HEK293 (cell line): Measurements from ENCODE around the gene FGFR2.
A peak's percentile ranks its signal among the peaks of the same experiment; 100 is the strongest.

Experiments
- CTCF ChIA-PET: fragments of 350-600 bp; formaldehyde crosslinking; extraction: SDS; loops from one replicate; lab custom pipeline; 2021; ENCODE audit warnings: antibody characterized with exemption; lab: Yijun Ruan, JAX
- POLR2A ChIA-PET: fragments of 300-600 bp; formaldehyde crosslinking; extraction: SDS; loops from one replicate; lab custom pipeline; 2020; ENCODE audit warnings: antibody characterized with exemption, inconsistent platforms; lab: Yijun Ruan, JAX
- H3K27ac ChIP-seq: fragments of 200-500 bp; sonication (Bioruptor generic); 2 replicates; pipeline ENCODE4 v1.5.1; 2014; ENCODE audit warnings: low read depth, low read length, control low read depth, inconsistent platforms; ENCODE audit errors: extremely low read depth
- H3K36me3 ChIP-seq, 2 experiments: fragments of 200-500 bp in 1 of 2; sonication (Bioruptor generic) in 1 of 2; 1 replicate in 1 of 2; 2 replicates in 1 of 2; pipeline ENCODE4 v1.5.1; 2014 to 2017; ENCODE audit warnings: inconsistent platforms in 2 of 2, low read length in 2 of 2; ENCODE audit not compliant: control insufficient read depth in 2 of 2, insufficient read depth in 1 of 2
- H3K4me1 ChIP-seq: fragments of 200-500 bp; sonication (Bioruptor generic); 2 replicates; pipeline ENCODE4 v1.5.1; 2014; ENCODE audit warnings: mild to moderate bottlenecking, low read length, inconsistent platforms; ENCODE audit not compliant: control insufficient read depth, insufficient read depth
- H3K4me3 ChIP-seq: 2 replicates; pipeline ENCODE4 v1.5.1; 2011; ENCODE audit warnings: low read depth, mild to moderate bottlenecking, control low read depth, low read length, moderate library complexity
- H3K9me3 ChIP-seq: fragments of 200-500 bp; sonication (Bioruptor generic); 2 replicates; pipeline ENCODE4 v1.5.1; 2014; ENCODE audit warnings: low read depth, low read length, inconsistent platforms; ENCODE audit not compliant: control insufficient read depth, insufficient read depth
- BCL11B ChIP-seq: fragments of 450-650 bp; formaldehyde crosslinking; IDR thresholded peaks from 2 replicates; pipeline ENCODE4 v1.5.1; 2016; ENCODE audit warnings: low read depth, missing biosample characterization, missing genetic modification characterization
- FEZF1 ChIP-seq: fragments of 450-650 bp; formaldehyde crosslinking; IDR thresholded peaks from 2 replicates; pipeline ENCODE4 v1.5.1; 2016; ENCODE audit warnings: missing biosample characterization, missing genetic modification characterization
- GLI4 ChIP-seq: fragments of 450-650 bp; formaldehyde crosslinking; IDR thresholded peaks from 2 replicates; pipeline ENCODE4 v1.5.1; 2016; ENCODE audit warnings: missing biosample characterization, missing genetic modification characterization
- GLIS1 ChIP-seq: fragments of 450-650 bp; formaldehyde crosslinking; IDR thresholded peaks from 2 replicates; pipeline ENCODE4 v1.5.1; 2016; ENCODE audit warnings: missing biosample characterization, missing genetic modification characterization
- MZF1 ChIP-seq: fragments of 450-650 bp; formaldehyde crosslinking; IDR thresholded peaks from 2 replicates; pipeline ENCODE4 v1.5.1; 2017; ENCODE audit warnings: missing biosample characterization, missing genetic modification characterization, borderline replicate concordance
- OSR2 ChIP-seq: fragments of 450-650 bp; formaldehyde crosslinking; IDR thresholded peaks from 2 replicates; pipeline ENCODE4 v1.5.1; 2016; ENCODE audit warnings: missing biosample characterization, missing genetic modification characterization
- RBAK ChIP-seq: fragments of 450-650 bp; formaldehyde crosslinking; IDR thresholded peaks from 2 replicates; pipeline ENCODE4 v1.5.1; 2016; ENCODE audit warnings: missing biosample characterization, missing genetic modification characterization
- TRIM28 ChIP-seq: IDR thresholded peaks from 2 replicates; pipeline ENCODE4 v1.6.1; 2011; ENCODE audit warnings: low read length, control low read depth, borderline replicate concordance
- WT1 ChIP-seq: fragments of 450-650 bp; formaldehyde crosslinking; IDR thresholded peaks from 2 replicates; pipeline ENCODE4 v1.5.1; 2016; ENCODE audit warnings: missing biosample characterization, missing genetic modification characterization
- ZFP69B ChIP-seq: fragments of 450-650 bp; formaldehyde crosslinking; IDR thresholded peaks from 2 replicates; pipeline ENCODE4 v1.5.1; 2016; ENCODE audit warnings: missing biosample characterization, missing genetic modification characterization
- ZIC2 ChIP-seq: fragments of 450-650 bp; formaldehyde crosslinking; IDR thresholded peaks from 2 replicates; pipeline ENCODE4 v1.5.1; 2016; ENCODE audit warnings: missing biosample characterization, missing genetic modification characterization
- ZNF157 ChIP-seq: fragments of 450-650 bp; formaldehyde crosslinking; IDR thresholded peaks from 2 replicates; pipeline ENCODE4 v1.5.1; 2016; ENCODE audit warnings: missing biosample characterization, missing genetic modification characterization
- ZNF302 ChIP-seq: fragments of 450-650 bp; formaldehyde crosslinking; IDR thresholded peaks from 2 replicates; pipeline ENCODE4 v1.5.1; 2016; ENCODE audit warnings: missing biosample characterization, missing genetic modification characterization, low read depth
- ZNF354C ChIP-seq: fragments of 450-650 bp; formaldehyde crosslinking; IDR thresholded peaks from 2 replicates; pipeline ENCODE4 v1.5.1; 2016; ENCODE audit warnings: missing biosample characterization, missing genetic modification characterization, low read depth, borderline replicate concordance
- ZNF561 ChIP-seq: fragments of 450-650 bp; IDR thresholded peaks from 2 replicates; pipeline ENCODE4 v1.5.1; 2018; ENCODE audit warnings: missing biosample characterization, missing genetic modification characterization, borderline replicate concordance
- ZNF585B ChIP-seq: fragments of 450-650 bp; formaldehyde crosslinking; IDR thresholded peaks from 2 replicates; pipeline ENCODE4 v1.5.1; 2016; ENCODE audit warnings: missing biosample characterization, missing genetic modification characterization
- ZNF626 ChIP-seq: fragments of 450-650 bp; sonication (Bioruptor Pico); formaldehyde crosslinking; IDR thresholded peaks from 2 replicates; pipeline ENCODE4 v1.5.1; 2018; ENCODE audit warnings: missing biosample characterization, missing genetic modification characterization, inconsistent platforms
- ZNF670 ChIP-seq: fragments of 450-650 bp; formaldehyde crosslinking; IDR thresholded peaks from 2 replicates; pipeline ENCODE4 v1.5.1; 2016; ENCODE audit warnings: missing biosample characterization, missing genetic modification characterization, low read depth
- ZNF76 ChIP-seq: fragments of 450-650 bp; formaldehyde crosslinking; IDR thresholded peaks from 2 replicates; pipeline ENCODE4; 2016; ENCODE audit warnings: low read depth, missing biosample characterization, missing genetic modification characterization, borderline replicate concordance
- ZNF792 ChIP-seq: fragments of 450-650 bp; formaldehyde crosslinking; IDR thresholded peaks from 2 replicates; pipeline ENCODE4 v1.5.1; 2016; ENCODE audit warnings: missing biosample characterization, missing genetic modification characterization
- ZNF843 ChIP-seq: fragments of 450-650 bp; formaldehyde crosslinking; IDR thresholded peaks from 2 replicates; pipeline ENCODE4 v1.5.1; 2016; ENCODE audit warnings: missing biosample characterization, missing genetic modification characterization
- ZSCAN30 ChIP-seq: fragments of 450-650 bp; IDR thresholded peaks from 2 replicates; pipeline ENCODE4 v1.5.1; 2018; ENCODE audit warnings: missing biosample characterization, mild to moderate bottlenecking, missing genetic modification characterization, moderate library complexity
- TF ChIP-seq, protein P1 (sequence below): fragments of 450-650 bp; formaldehyde crosslinking; IDR thresholded peaks from 2 replicates; pipeline ENCODE4 v1.5.1; 2017; ENCODE audit warnings: missing biosample characterization, mild to moderate bottlenecking, missing genetic modification characterization, moderate library complexity
- TF ChIP-seq, protein P2 (sequence below): fragments of 450-650 bp; formaldehyde crosslinking; IDR thresholded peaks from 2 replicates; pipeline ENCODE4 v1.5.0; 2017; ENCODE audit warnings: missing biosample characterization, missing genetic modification characterization, borderline replicate concordance
- TF ChIP-seq, protein P3 (sequence below): fragments of 450-650 bp; formaldehyde crosslinking; IDR thresholded peaks from 2 replicates; pipeline ENCODE4 v1.5.1; 2016; ENCODE audit warnings: missing biosample characterization, missing genetic modification characterization, borderline replicate concordance
- TF ChIP-seq, protein P4 (sequence below): fragments of 450-650 bp; formaldehyde crosslinking; IDR thresholded peaks from 2 replicates; pipeline ENCODE4 v1.5.1; 2017; ENCODE audit warnings: missing biosample characterization, missing genetic modification characterization

FGFR2 gene

DNA sequence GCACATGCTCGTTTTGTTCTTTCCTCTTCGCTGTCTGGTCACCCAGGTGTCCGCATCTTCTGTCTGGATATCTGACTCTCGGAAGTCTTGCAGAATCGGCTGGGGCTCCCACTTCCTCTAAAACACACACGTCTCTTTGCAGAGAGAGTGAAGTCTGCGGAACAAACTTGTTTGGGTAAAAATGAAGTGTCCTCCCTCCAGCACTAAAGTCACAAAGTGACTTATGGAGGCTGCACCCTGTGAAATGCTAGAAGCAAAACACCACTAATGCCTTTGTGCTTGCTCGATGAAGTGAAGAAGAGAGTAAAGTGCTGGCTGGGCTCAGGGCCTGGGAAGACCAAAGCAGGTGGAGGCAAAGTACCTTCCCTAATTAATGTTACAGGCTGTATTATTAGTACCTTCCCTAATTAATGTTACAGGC, 71.4 kb downstream of the FGFR2 start:
- TF ChIP-seq ZNF76 (tag by site-specific recombination) (no peak), GLIS1 (tag by site-specific recombination) (0 out of 2 replicates have a peak, but pooled peaks have one; percentile 6), ZNF561 (tag by site-specific recombination) (peak; percentile 21; the same call in 1 of the 2 replicates), ZNF157 (tag by site-specific recombination) (no peak), TRIM28 (peak; percentile 41; the same call in 1 of the 2 replicates), WT1 (tag by site-specific recombination) (peak; percentile 68), FEZF1 (tag by site-specific recombination) (peak; percentile 70), ZSCAN30 (tag by site-specific recombination) (no peak), MZF1 (tag by site-specific recombination) (peak; percentile 66; the same call in 1 of the 2 replicates), GLI4 (no peak)
- TF ChIP-seq, protein P1, sequence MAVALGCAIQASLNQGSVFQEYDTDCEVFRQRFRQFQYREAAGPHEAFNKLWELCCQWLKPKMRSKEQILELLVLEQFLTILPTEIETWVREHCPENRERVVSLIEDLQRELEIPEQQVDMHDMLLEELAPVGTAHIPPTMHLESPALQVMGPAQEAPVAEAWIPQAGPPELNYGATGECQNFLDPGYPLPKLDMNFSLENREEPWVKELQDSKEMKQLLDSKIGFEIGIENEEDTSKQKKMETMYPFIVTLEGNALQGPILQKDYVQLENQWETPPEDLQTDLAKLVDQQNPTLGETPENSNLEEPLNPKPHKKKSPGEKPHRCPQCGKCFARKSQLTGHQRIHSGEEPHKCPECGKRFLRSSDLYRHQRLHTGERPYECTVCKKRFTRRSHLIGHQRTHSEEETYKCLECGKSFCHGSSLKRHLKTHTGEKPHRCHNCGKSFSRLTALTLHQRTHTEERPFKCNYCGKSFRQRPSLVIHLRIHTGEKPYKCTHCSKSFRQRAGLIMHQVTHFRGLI (tag by site-specific recombination): peak; percentile 94
- no peaks in the 10 kb centered on the region for H3K9me3 ChIP-seq
- ChIA-PET POLR2A (no interaction called here), CTCF (interaction anchor here (0.9 to 1.4 kb wide), 3 partner anchors 45 to 440 kb away, joined by 3 read pairs; no protein-coding TSS in a partner anchor)
- H3K4me3 ChIP-seq: no peak overlapping the region
- peak overlapping the region; percentile 25; the same call in 1 of the 2 replicates for H3K27ac ChIP-seq
- peaks cover 41% of the 10 kb centered on the region for H3K4me1 ChIP-seq
- H3K36me3 ChIP-seq: no peaks in the 10 kb centered on the region

DNA sequence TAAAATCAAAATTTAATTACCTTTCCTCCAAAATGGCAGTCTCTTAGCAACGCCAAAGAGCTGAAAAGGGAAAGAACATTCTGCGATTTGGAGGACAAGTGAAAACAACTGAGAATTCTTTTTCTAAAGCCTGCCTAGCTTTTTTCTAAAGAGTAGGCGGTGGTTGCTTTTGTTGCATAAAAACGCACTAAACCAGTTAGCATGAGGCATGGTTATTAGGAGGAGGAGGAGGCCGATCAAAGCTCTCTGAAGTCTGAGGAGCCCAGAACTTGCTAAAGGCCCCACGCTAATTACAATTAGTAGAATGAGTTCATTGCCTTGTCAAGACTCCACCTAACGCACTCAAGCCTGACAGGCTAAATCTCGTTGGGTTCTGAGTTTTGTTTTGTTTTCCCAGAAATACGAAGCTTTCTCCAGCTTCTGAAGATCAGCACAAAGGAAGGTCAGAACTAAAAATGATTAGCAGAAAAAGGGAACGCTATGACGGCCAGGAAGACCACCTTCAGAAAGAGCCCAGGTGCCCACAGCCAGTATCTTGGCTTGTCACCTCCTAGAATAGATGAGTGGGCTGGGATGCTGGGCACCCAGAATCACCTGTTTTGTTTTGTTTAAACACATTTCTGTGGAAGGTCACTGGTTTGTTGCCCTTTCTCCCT, 72.0 kb downstream of the FGFR2 start:
- Histone ChIP-seq H3K27ac (peak overlapping the region; percentile 25), H3K4me1 (peaks cover 41% of the 10 kb centered on the region), H3K36me3 (no peaks in the 10 kb centered on the region), H3K4me3 (no peak overlapping the region), H3K9me3 (no peaks in the 10 kb centered on the region)
- CTCF ChIA-PET: interaction anchor here (0.9 to 1.4 kb wide), 2 partner anchors 46 to 439 kb away, joined by 3 read pairs; no protein-coding TSS in a partner anchor
- POLR2A ChIA-PET: no interaction called here
- TF ChIP-seq ZNF792 (tag by site-specific recombination): no peak
- TF ChIP-seq, protein P2, sequence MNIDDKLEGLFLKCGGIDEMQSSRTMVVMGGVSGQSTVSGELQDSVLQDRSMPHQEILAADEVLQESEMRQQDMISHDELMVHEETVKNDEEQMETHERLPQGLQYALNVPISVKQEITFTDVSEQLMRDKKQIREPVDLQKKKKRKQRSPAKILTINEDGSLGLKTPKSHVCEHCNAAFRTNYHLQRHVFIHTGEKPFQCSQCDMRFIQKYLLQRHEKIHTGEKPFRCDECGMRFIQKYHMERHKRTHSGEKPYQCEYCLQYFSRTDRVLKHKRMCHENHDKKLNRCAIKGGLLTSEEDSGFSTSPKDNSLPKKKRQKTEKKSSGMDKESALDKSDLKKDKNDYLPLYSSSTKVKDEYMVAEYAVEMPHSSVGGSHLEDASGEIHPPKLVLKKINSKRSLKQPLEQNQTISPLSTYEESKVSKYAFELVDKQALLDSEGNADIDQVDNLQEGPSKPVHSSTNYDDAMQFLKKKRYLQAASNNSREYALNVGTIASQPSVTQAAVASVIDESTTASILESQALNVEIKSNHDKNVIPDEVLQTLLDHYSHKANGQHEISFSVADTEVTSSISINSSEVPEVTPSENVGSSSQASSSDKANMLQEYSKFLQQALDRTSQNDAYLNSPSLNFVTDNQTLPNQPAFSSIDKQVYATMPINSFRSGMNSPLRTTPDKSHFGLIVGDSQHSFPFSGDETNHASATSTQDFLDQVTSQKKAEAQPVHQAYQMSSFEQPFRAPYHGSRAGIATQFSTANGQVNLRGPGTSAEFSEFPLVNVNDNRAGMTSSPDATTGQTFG (tag by site-specific recombination): no peak
- TF ChIP-seq RBAK (tag by site-specific recombination): no peak
- no peak for TF ChIP-seq ZNF302 (tag by site-specific recombination)
- no peak for TF ChIP-seq BCL11B (tag by site-specific recombination)
- no peak for TF ChIP-seq WT1 (tag by site-specific recombination)
- TF ChIP-seq, protein P3, sequence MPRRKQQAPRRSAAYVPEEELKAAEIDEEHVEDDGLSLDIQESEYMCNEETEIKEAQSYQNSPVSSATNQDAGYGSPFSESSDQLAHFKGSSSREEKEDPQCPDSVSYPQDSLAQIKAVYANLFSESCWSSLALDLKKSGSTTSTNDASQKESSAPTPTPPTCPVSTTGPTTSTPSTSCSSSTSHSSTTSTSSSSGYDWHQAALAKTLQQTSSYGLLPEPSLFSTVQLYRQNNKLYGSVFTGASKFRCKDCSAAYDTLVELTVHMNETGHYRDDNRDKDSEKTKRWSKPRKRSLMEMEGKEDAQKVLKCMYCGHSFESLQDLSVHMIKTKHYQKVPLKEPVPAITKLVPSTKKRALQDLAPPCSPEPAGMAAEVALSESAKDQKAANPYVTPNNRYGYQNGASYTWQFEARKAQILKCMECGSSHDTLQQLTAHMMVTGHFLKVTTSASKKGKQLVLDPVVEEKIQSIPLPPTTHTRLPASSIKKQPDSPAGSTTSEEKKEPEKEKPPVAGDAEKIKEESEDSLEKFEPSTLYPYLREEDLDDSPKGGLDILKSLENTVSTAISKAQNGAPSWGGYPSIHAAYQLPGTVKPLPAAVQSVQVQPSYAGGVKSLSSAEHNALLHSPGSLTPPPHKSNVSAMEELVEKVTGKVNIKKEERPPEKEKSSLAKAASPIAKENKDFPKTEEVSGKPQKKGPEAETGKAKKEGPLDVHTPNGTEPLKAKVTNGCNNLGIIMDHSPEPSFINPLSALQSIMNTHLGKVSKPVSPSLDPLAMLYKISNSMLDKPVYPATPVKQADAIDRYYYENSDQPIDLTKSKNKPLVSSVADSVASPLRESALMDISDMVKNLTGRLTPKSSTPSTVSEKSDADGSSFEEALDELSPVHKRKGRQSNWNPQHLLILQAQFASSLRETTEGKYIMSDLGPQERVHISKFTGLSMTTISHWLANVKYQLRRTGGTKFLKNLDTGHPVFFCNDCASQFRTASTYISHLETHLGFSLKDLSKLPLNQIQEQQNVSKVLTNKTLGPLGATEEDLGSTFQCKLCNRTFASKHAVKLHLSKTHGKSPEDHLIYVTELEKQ (tag by site-specific recombination): no peak
- no peak for TF ChIP-seq OSR2
- no peak for TF ChIP-seq ZNF670 (tag by site-specific recombination)
- no peak for TF ChIP-seq ZIC2 (tag by site-specific recombination)
- no peak for TF ChIP-seq ZNF354C
- TF ChIP-seq ZNF843: no peak
- no peak for TF ChIP-seq ZNF626 (tag by site-specific recombination)
- TF ChIP-seq, protein P4, sequence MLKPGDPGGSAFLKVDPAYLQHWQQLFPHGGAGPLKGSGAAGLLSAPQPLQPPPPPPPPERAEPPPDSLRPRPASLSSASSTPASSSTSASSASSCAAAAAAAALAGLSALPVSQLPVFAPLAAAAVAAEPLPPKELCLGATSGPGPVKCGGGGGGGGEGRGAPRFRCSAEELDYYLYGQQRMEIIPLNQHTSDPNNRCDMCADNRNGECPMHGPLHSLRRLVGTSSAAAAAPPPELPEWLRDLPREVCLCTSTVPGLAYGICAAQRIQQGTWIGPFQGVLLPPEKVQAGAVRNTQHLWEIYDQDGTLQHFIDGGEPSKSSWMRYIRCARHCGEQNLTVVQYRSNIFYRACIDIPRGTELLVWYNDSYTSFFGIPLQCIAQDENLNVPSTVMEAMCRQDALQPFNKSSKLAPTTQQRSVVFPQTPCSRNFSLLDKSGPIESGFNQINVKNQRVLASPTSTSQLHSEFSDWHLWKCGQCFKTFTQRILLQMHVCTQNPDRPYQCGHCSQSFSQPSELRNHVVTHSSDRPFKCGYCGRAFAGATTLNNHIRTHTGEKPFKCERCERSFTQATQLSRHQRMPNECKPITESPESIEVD (tag by site-specific recombination): no peak
- no peak for TF ChIP-seq ZNF585B
- TF ChIP-seq ZFP69B (tag by site-specific recombination): no peak
